GM12878 (cell line): ENCODE data around the gene MAST3. TPM values are rescaled to one million over a fixed set of nuclear protein-coding genes. Genes with fewer than 3 reads are reported as not detected.

Experiments used
- ASH2L ChIP-seq: fragments of 300-600, 200-600 bp; sonication (generic); IDR thresholded peaks from 2 replicates; pipeline ENCODE4 v1.6.1; 2017; ENCODE audit warnings: low read depth, mild to moderate bottlenecking, borderline replicate concordance
- ATF2 ChIP-seq: IDR thresholded peaks from 2 replicates; pipeline ENCODE4 v1.6.1; 2012; ENCODE audit warnings: low read length, inconsistent platforms
- BCLAF1 ChIP-seq: fragments of 450-650 bp; IDR thresholded peaks from 2 replicates; pipeline ENCODE4 v1.6.1; 2017; ENCODE audit warnings: antibody characterized with exemption, mild to moderate bottlenecking, moderate library complexity
- CEBPZ ChIP-seq: fragments of 150-350 bp; IDR thresholded peaks from 2 replicates; pipeline ENCODE4 v1.6.1; 2016; ENCODE audit warnings: low read depth, low read length
- CHD1 ChIP-seq: IDR thresholded peaks from 2 replicates; pipeline ENCODE4 v1.6.1; 2012; ENCODE audit warnings: low read depth, low read length, improper control_type of control experiment
- CREM ChIP-seq: IDR thresholded peaks from 2 replicates; pipeline ENCODE4 v1.6.1; 2014; ENCODE audit warnings: antibody characterized with exemption, low read depth
- EGR1 ChIP-seq, 2 experiments: IDR thresholded peaks; 1 replicate in 1 of 2; 2 replicates in 1 of 2; pipeline ENCODE4 v1.6.1; 2011 to 2012; ENCODE audit warnings: low read depth in 2 of 2, low read length in 2 of 2, borderline replicate concordance in 1 of 2, mild to moderate bottlenecking in 1 of 2, moderate library complexity in 1 of 2
- ELK1 ChIP-seq: IDR thresholded peaks from 2 replicates; pipeline ENCODE4 v1.6.1; 2012; ENCODE audit warnings: low read depth, low read length, improper control_type of control experiment
- HCFC1 ChIP-seq: fragments of 150-350 bp; IDR thresholded peaks from 2 replicates; pipeline ENCODE4 v1.6.1; 2014; ENCODE audit warnings: low read length
- IRF4 ChIP-seq: IDR thresholded peaks from 2 replicates; pipeline ENCODE4 v1.6.1; 2011; ENCODE audit warnings: low read depth, low read length
- NFYB ChIP-seq: IDR thresholded peaks from 2 replicates; pipeline ENCODE4 v1.6.1; 2011; ENCODE audit warnings: low read depth, mild to moderate bottlenecking, low read length, improper control_type of control experiment, moderate library complexity; ENCODE audit not compliant: insufficient read depth
- NR2C1 ChIP-seq: fragments of 450-650 bp; IDR thresholded peaks from 2 replicates; pipeline ENCODE4 v1.6.1; 2017; ENCODE audit warnings: antibody characterized with exemption, mild to moderate bottlenecking, moderate library complexity
- SIN3A ChIP-seq: IDR thresholded peaks from 2 replicates; pipeline ENCODE4 v1.6.1; 2012; ENCODE audit warnings: low read depth, low read length, improper control_type of control experiment
- SPI1 ChIP-seq: IDR thresholded peaks from 2 replicates; pipeline ENCODE4 v1.6.1; 2011; ENCODE audit warnings: low read depth, mild to moderate bottlenecking, low read length, moderate library complexity, borderline replicate concordance; ENCODE audit not compliant: insufficient read depth
- ZBTB4 ChIP-seq: fragments of 450-650 bp; formaldehyde crosslinking; IDR thresholded peaks from 2 replicates; pipeline ENCODE4 v1.4.0; 2022; ENCODE audit warnings: mild to moderate bottlenecking, moderate library complexity
- ZNF274 ChIP-seq: IDR thresholded peaks from one replicate; pipeline ENCODE4 v1.8.0; 2011; ENCODE audit not compliant: insufficient read length, insufficient read depth
- ZZZ3 ChIP-seq: IDR thresholded peaks from 2 replicates; pipeline ENCODE4 v1.6.1; 2011; ENCODE audit warnings: low read depth; ENCODE audit not compliant: control insufficient read depth, insufficient read length
- polyA plus RNA-seq, 11 experiments: library from polyadenylated mRNA; depleted of rRNA in 4 of 11; unstranded in 6 of 11; stranded (reverse) in 5 of 11; fragments of >200 nt; fragmentation: Nextera tagmentation in 4 of 11; fragmentation: Illumina TruSeq in 1 of 11; extraction: Ambion mirVana in 4 of 11; extraction: Trizol in 1 of 11; gene quantifications; 1 replicate in 1 of 11; 2 replicates in 10 of 11; pipeline versions ENCODE4 v1.2.1 to v1.2.3, GENCODE V29; 2011 to 2016; ENCODE audit warnings: inconsistent platforms in 2 of 11, missing spikeins in 2 of 11, low read depth in 1 of 11
- total RNA-seq, 4 experiments: library from RNA; depleted of rRNA in 3 of 4; stranded (reverse); fragments of >200 nt in 3 of 4; fragmentation: Illumina TruSeq in 1 of 4; extraction: Trizol in 1 of 4; gene quantifications; 2 replicates each; pipeline versions ENCODE4 v1.2.1 to v1.2.3, GENCODE V29; 2013 to 2021

The MAST3 gene
- total and polyA plus RNA-seq, 10 of the 15 experiments (the other 5 are each of a cell fraction or from before 2014, with no cell fraction given): 3.0 to 22.2 (median 7.5) TPM

- TF ChIP-seq SPI1 (no peak), ZNF274 (no peak), ZZZ3 (no peak), CHD1 (no peak), NFYB (no peak), ASH2L (no peak), EGR1 (IDR thresholded peaks at IDR 0.05; ENCODE audit: borderline replicate concordance in 1 of 2, low read depth in 2 of 2, low read length in 2 of 2) (peak in 1 of 2 experiments; percentile 61; a peak in 1 of 3 replicates), CREM (no peak), NR2C1 (peak; percentile 26; the same call in 1 of the 2 replicates), ELK1 (peak; percentile 73; the same call in 1 of the 2 replicates), CEBPZ (no peak), BCLAF1 (no peak), IRF4 (no peak), HCFC1 (peak; percentile 15; the same call in 1 of the 2 replicates), ATF2 (no peak), SIN3A (no peak; the same call in 1 of the 2 replicates), ZBTB4 (no peak)
These were observed 55.4 kb downstream of the MAST3 start, which contains the start of gene PIK3R2 (continued) for GRCh38 chr19:18152817-18153555.
